NCI-H2196 treated with DMSO at 0.1 percent for 48 hours (cell line): Measurements from ENCODE around the gene GUCY2F.

Source experiments
- DNase-seq: peaks from one replicate; lab custom pipeline; 2025; ENCODE audit not compliant: unreplicated experiment; lab: John Stamatoyannopoulos, UW

GUCY2F gene

DNA sequence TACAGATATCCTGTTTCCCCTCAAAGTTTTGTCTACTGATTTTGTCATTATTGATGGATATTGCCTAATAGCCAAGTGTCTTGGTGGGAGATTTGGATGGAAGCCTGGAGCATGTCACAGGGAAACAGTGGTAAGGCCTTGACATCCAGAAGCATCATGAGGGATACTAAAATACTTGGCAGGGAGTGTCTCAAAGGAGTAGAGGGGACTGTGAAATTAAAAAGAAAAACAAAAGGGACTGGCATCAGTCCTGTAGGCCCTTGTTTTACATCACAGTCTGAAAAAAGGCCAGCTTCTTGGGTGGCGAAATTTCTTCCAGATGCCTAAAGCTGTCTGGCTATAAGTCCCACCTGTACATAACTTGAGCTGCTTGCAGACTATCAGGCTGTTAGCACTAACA lies 83.8 kb downstream of the GUCY2F start:
- no peak for DNase-seq

DNA sequence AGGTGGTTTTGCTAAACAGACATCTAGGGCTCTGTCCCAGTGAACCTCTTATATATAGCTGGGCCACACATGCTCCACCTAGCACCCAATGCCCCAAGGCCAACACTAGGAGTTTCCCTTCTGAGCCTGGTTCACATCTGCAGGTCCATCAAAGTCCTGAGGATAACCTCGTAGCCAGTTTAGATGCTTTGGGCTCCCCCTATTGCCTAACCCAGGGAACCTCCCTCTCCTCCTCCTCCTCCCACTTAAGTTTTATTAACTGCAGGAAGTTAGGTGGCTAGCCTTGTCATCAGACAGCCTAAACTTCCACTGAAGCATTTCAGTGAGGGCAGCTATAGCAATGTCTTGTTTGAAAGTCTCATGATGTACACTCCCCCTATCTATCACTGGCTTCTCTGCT lies 88.0 kb downstream of the GUCY2F start:
- no peak for DNase-seq

DNA sequence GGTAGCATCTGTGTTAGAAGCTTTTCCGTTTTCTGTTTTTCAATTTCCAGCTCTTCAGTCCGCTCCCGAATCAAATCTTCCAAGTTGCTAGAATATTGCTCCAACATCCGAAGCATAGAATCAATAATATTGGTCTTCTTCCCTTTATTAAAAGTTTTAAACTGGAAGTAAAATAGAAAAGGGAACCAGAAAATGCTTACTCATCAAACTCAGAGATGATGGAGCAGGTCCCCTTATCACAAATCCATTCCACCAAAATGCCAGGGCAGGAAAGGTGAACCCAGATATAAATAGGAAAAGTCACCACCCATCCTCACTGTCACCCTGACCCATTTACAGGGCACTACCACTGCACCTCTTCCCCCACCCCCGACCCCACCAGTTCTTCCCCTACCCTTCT lies 89.0 kb downstream of the GUCY2F start:
- DNase-seq, result no peak

DNA sequence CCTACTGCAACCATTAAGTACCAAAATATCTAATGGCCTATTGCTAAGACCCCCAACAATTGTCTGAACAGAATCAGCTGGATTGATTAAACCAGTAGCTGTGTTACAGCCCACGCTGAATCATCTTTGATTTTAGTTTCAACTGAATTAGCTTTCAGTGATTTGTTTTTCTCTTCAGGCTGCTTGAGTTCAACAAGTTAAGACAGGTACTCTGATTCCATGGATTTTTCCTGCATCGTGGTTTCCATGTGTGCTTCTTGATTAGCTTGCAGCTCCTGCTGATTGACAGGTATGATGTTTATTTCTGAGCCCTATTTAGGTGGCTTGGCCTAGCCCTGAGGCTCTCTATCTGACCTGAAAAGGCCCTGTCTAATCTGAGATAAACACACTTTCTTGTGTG lies 91.3 kb downstream of the GUCY2F start:
- no peak for DNase-seq

DNA sequence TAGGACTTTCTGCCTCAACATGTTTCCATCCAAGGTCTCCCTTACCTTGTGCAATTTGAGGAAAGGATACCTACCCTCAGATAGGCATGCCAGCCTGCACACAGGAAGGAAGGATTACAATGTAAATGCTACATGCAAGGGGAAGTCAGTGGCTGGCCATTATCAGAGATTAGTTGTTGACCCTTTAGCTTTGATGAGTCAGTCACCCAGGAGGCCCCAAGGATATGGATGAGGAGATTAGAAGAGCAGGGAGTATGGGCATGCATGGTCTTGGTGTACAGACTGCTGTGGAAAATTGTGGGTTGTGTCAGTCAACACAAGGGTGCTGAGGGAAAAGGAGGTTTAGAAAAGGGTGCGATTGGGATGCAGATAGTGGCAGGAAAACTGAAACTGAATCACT lies 92.0 kb downstream of the GUCY2F start:
- DNase-seq, result no peak

DNA sequence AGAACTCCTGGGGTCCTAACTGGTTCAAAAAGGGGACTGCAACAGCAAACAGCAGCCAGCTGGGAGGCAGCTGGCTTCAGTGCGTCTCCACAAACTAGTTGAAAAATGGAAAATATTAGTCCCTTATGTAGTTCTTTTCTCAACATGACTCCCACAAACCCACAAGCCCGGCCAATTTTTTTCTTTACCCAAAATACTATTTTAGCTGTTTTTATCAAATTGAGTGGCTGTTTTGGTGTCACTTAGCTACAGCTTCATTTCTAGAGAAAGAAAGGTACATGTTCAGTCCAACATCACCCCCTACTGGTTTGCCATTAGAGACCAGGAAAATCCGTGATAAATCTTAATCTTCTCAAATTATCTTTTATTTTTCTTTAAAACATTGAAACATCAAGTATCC lies 97.2 kb downstream of the GUCY2F start:
- DNase-seq, result no peak

DNA sequence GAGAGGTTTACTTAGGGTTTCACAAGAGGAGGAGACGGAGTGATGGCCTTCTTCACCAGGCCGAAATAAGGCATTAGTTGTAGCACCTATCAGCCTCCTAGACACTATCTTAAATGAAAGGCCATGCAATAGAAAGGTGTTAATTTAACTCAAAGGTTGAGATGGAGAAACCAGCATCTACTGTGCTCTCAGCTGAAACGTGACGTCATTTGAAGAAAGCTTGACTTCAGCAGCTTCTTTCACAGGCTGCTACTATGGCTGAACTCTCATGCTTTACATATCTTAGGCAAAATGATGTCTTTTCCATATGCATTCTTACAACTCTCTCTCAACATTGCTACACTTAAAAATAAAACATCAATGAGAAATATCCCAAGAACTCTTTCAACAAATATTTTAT lies 99.6 kb downstream of the GUCY2F start:
- no peak for DNase-seq

DNA sequence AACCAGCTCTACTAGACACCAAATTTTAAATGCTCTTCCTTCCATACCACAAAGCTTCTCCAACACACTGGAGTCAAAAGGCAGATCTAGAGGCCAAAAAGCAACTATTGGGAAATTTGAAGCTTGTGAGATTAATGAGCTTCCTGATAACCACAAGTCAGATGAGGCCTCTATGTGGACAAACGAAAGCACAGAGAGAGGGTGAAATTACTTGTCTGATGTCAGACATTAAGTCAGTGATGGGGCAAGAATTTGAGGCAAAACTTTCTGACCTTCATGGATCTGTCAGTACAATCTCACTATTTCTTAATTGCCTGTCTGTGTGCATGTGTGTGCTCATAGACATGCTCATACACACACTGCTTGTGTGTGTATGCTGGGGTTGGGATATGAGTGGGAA lies 103.6 kb downstream of the GUCY2F start:
- DNase-seq, result no peak

DNA sequence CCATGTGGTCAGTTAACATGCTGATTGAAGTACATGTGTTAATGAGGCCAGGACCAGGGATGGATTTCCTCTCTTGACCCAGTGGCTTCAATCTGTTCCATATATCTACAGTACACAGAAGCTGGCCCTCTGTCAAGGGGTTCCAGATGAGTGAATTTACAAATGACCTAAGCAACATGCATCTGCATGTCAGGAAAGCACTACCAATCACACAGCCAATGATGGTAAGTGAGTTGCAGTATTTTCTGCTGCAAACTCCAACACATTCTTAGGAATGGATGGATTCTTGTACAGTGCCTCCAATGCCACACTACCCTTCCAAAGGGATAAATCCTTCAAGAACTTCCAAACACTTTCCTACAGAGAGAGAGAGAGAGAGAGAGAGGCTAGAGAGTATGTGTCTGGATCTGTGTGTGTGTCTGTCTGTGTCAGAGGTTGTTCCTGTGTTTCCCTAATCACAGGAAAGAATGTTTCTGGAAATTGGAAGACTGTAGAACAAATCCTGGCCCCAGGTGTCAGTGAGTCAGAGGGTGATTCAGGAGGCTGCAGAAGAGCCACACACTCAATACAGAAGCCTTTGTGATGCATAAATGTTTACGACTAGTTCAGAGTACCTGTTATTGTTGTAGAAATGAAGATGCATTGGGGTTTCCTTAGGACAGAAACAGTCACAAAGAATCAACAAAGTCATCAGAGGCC lies 107.5 kb downstream of the GUCY2F start:
- DNase-seq, result no peak

DNA sequence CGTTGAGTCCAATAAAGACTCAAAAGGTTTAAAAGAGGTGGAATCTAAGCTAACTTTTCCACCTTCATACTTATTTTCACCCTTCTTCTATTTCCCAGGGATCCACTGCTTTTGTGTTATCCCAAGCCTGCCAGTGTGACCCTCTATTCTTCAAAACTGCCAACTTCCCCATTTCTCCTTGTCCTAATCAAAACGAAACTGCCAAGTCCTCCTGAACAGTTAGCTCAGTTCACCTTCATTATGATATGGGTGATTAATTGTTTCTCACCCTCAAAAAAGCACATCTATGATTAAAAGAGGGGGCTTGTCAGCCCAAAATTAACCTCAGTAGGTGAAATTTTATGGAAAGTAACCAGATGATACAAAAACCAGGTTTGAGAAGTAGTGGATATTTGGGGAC lies 108.4 kb downstream of the GUCY2F start:
- DNase-seq, result no peak

DNA sequence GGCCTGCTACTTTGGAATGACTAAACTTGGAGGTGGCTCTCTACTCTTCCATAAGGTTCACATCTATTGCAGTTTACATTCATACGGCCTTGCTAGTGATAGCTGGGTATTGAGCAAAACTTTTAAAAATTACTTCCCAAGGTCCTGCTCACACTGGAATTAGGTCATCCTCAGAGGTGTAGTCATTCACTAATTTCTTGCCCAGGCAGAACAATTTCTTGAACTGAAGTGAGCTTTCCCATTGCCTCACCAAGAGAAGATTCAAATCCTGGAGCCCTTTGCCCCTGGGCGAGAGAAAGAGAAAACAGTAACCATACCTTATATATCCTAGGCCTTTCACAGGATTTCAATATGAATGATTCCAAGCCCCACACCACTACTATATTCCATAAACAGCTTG lies 109.2 kb downstream of the GUCY2F start:
- DNase-seq, result no peak

DNA sequence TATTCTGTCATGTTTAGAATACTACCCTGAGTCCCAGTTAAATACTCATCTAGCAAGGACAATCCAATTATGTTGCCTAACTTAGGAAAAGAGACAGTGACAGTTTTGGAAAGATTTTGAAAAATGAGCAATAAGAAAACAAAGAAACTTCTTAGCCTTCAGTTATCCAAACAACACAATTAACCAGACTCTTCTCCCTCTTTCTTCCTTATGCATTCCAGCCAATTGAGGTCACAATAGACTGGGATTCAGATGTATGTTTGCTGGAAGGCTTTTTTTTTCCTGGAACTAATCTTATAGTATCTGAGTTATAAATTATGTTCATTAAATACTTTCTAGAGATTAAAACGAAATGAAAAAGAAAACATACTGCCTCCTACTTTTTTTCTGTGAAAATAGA lies 109.6 kb downstream of the GUCY2F start:
- DNase-seq, result no peak

DNA sequence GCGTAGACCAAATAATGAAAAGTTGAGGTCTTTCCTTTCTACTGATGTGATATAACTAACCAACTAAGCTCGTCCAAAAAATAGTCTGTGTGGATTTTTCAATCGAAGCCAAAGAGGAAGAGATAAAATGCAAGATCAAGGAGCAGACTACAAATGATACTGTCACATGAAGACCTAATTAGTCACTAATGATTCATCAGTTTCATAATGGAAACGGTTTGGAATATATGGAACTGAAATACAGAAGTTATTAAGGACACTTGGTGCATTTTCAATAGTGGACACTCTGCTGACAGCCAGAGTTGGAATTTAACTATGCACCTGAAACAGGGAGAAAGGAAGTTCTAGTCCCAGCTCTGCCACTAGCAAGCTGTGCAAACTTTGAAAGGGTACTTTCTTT lies 119.8 kb downstream of the GUCY2F start:
- DNase-seq, result no peak

DNA sequence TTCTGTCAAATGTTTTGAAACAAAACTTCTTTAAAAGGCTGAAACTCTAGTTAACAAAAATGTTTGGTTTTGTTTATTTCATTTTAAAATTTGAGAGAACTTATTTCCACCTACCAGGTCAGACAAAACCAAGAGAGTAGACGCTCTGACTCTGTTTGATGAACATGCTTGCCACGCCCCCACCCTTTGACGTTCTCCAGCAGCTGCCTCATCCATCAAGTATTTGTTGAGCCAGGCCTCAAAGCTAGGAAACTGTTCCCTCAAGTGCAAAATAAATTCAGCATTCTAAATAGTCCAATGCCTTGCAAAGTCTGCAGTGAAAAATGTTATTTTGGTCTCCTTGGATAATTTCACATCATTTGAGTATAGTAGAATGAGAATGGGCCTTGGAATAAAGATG lies 121.6 kb downstream of the GUCY2F start:
- no peak for DNase-seq

DNA sequence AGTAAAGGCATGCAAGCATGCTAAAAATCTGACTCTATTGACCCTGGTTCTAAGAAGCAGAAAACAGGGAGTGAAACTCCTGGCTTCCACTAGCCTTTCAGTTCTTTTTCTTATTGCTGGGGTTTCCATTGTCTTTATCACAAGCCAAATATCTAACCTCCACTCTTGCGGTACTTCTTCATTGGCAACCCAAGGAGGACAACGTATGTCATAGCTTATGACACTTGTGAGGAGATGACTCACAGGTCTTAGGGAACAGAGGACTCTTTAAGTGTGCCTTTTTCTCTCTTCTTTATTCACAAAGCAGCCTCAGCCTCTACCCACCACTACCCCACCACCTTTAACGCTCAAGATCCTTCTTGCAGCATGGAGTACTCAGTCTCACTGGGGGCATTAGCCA lies 124.2 kb downstream of the GUCY2F start:
- DNase-seq, result no peak

DNA sequence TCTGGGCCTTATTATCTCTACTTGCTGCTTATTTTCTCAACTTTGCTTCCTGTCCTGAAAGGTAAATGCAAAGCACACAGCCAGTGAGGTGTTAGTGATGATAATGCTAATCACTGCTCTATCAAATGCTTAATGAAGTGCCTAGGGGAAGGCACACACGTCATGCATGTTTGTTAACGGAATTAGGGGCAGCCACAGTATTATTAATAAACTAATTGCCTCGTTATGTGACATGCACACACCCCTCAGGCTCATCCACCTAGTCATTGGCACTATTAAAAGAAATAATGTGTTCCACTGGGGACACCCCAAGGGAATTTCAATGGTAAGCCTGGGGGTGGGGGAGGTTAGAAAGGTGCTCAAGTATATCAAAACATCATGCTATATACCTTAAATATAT lies 125.2 kb downstream of the GUCY2F start:
- DNase-seq, result no peak

DNA sequence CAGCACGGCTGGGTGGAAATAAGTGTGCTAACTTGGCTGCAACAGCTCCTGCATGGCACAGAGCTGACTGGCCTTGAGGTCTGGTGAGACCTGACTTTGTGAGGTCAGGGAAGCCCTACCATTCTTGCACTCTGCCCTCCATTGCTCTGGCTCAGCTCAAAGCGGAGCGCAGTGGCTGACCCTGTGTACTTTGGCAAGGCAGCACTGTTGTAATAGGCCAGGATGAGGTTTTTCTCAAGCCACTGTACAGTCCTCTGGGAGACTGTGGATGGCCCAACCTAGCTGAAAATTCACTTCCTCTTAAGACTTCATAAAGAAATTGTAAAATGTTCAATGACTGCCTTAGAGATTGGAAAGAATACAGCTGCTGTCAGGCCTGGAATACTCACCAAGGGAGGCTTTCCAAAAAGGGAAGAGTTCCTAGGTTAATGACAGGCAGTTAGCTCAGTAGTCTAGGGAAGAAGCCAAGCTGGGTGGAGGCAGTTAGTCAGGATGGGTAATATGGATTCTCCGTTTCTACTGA lies 129.8 kb downstream of the GUCY2F start:
- DNase-seq, result no peak

DNA sequence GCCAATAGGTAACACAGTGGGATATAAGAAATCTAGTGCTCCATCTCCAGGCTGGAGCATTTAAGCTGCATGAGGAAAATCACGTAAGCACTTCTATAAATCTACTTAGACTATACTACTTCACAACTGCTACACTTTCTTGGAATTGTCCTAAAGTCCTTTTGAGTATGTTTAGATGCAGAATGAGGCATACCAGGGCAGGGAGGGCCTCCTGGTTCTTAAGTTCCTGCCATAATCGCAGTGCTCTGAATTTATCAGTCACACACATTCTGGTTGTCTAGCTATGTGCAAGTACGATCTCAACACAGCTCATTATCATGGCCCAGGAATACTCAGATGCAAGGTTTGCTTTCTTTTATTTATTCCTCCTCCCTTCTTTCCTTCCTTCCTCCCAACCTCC lies 130.3 kb downstream of the GUCY2F start:
- DNase-seq, result no peak

DNA sequence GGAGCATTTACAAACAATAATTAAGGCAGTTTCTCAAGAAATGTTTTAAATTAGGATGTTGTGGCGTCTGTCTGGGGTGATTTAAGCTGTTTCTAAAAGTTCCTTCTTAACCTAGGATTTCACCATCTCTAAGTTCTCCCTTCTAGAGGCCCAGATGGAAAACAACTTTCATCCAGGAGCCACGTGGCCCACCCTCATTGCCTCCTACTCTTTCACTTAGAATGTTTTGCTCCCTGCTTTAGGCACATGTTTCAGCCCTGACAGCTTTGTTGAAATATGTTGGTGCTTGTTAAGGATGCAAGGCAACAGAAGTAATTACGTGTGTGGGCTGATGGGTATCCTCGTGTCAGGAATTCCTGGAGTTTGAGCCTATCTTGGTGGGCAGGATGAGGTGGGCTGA lies 131.3 kb downstream of the GUCY2F start:
- no peak for DNase-seq

DNA sequence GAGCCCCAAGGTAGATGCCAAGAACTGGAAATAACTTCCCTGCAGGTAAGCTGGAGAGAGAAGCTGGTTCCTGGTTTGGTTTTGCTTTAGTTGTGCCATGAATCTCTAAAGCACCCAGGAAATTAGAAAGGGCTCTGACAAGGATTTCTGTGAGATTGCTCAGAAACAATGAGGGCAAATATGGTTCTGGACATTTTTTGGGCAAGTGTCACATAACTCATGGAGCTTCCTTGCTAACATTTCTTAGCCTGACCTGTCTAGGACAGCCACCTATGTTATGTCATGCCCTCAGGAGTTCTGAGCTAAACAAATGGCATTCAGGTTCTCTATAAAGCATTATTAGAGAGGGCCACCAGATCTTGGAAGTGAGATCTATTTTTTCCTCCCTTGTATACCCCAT lies 131.8 kb downstream of the GUCY2F start:
- no peak for DNase-seq

DNA sequence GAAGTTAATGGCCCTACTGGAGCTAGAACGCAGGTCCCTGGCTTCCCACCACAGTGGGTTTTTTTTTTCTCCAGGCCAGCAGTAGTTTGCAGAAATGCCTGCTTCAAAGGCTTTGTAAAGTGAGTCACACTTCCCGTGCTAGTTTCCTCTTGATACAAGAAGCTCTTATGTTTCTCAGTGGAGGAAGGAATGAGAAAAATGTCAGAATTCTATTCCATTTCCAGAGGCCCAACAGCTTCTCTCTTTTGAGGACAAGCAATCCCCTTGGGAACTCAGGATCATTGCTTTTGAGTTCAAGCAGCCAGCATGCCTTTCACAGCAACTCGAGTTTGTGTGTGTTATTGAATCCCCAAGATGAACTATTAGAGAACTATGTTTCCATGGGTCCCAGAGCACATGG lies 134.3 kb downstream of the GUCY2F start:
- no peak for DNase-seq

DNA sequence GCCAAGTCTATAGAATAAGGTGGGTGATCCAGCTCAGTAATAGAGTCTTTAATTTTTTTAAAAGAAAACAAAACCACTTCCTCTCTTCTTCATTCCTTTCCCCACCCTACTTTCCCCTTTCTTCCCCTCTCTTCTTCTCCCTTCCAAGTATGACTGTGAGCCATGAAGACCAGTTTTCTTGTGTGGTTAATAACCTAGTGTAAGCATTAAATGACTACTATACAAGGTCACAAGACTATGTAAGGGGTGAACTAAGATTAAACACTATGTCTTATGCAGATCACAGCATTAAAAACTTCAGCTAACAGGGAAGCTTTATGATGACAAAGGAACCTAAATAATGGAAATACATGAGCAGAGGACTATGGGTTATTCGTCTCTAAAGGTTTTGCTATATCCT lies 135.4 kb downstream of the GUCY2F start:
- DNase-seq, result no peak

DNA sequence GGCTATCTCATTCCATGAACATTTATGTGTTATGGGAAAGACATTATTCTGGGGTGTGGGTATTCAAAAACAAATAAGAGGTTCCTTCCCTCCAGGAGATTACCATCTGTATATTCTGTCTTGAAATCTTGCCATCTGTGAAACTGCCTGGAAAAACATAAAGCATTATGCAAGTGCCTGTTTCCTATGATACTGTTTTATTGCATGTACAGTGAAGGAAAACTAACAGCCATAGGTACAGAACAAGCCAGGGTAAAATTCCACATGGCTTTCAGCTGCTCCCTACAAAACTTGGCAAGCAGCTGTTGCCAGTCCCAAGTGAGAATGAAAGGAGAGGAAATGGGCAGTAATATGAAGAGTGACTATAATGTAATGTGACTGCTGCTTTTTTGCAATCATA lies 136.0 kb downstream of the GUCY2F start:
- DNase-seq, result no peak
